LNCaP clone FGC (cell line): ENCODE results near the gene SLC4A2.

ENCODE experiments used
- DNase-seq: peaks from one replicate; pipeline ENCODE4 v3.0.0-alpha.2; 2011; ENCODE audit warnings: low read depth
- H3K4me3 ChIP-seq: 2 replicates; pipeline ENCODE4 v1.5.1; 2011; ENCODE audit warnings: mild to moderate bottlenecking, low read depth, low read length, control low read depth
- CTCF ChIP-seq: IDR thresholded peaks from 2 replicates; pipeline ENCODE4 v1.5.1; 2012; ENCODE audit warnings: mild to moderate bottlenecking; ENCODE audit not compliant: control insufficient read depth, insufficient read depth; ENCODE audit errors: extremely low read depth

The SLC4A2 gene

GRCh38 chr7:151082141-151083070 is 23.0 kb downstream of the SLC4A2 start:
- no peak for TF ChIP-seq CTCF
- DNase-seq: no peak
- peak overlapping the region; percentile 83 for H3K4me3 ChIP-seq

GRCh38 chr7:151083071-151083823 is 23.9 kb downstream of the SLC4A2 start, which contains the start of gene TMUB1:
TSS of gene TMUB1 (minus strand) at chr7:151083493. CDS start at chr7:151082563, 930 bp downstream.
- H3K4me3 ChIP-seq: peak within 1 kb of the TSS; percentile 83
- DNase-seq: no peak
- no peak for TF ChIP-seq CTCF

GRCh38 chr7:151083824-151084160 is 24.4 kb downstream of the SLC4A2 start:
- peak overlapping the region; percentile 83 for H3K4me3 ChIP-seq
- DNase-seq: no peak
- no peak for TF ChIP-seq CTCF

- peak overlapping the region; percentile 38; the same call in 1 of the 2 replicates for H3K4me3 ChIP-seq
Observed at GRCh38 chr7:151085329-151085690, 25.9 kb downstream of the SLC4A2 start.

GRCh38 chr7:151085691-151086620 is 26.6 kb downstream of the SLC4A2 start, which contains the start of gene AGAP3:
TSS of gene AGAP3 (plus strand) at chr7:151086475. CDS start at chr7:151086742, 267 bp downstream.
- TF ChIP-seq CTCF: no peak
- peak; percentile 76 for DNase-seq
- peak within 1 kb of the TSS; percentile 93 for H3K4me3 ChIP-seq

More at GRCh38 chr7:151085329-151085690, 25.9 kb downstream of the SLC4A2 start:
- no peak for TF ChIP-seq CTCF
- DNase-seq: no peak

- H3K4me3 ChIP-seq: peak overlapping the region; percentile 93
- TF ChIP-seq CTCF: no peak
- DNase-seq: no peak
Observed at GRCh38 chr7:151086802-151087244, 27.4 kb downstream of the SLC4A2 start.
